PC-3 (cell line): ENCODE measurements around the gene LAMA2.

Source experiments
- EZH2 ChIP-seq: fragments of 300-600 bp; sonication (generic); IDR thresholded peaks from one replicate; pipeline ENCODE4 v1.6.1; 2017; ENCODE audit warnings: antibody characterized with exemption, mild to moderate bottlenecking, low read length; ENCODE audit not compliant: unreplicated experiment
- EZH2phosphoT487 ChIP-seq: fragments of 300-600 bp; sonication (generic); IDR thresholded peaks from 2 replicates; pipeline ENCODE4 v1.6.1; 2018; ENCODE audit warnings: mild to moderate bottlenecking, antibody characterized with exemption, low read length, borderline replicate concordance
- TF ChIP-seq, protein P1 (sequence below): fragments of 300-600 bp; sonication (generic); conservative IDR thresholded peaks from 2 replicates; pipeline ENCODE4 v1.5.1; 2017; ENCODE audit warnings: antibody characterized with exemption, low read depth, mild to moderate bottlenecking, low read length

DNA sequence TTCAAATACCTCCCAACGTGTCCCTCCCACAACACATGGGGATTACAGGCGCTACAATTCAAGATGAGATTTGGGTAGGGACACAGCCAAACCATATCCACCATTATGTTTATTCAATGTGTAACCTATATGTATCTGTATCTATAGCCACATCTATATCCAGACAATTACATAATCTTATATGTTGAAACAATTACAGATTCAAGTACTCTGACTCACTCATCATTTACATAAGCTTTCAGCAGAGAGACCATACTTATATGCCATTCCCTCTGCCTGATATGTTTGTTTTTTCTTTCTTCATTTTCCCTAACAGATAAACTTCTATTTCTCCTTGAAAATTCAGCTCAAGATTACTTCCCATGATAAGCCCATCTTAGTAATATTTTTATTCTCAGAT is 163.6 kb downstream of the LAMA2 start:
- TF ChIP-seq, protein P1, sequence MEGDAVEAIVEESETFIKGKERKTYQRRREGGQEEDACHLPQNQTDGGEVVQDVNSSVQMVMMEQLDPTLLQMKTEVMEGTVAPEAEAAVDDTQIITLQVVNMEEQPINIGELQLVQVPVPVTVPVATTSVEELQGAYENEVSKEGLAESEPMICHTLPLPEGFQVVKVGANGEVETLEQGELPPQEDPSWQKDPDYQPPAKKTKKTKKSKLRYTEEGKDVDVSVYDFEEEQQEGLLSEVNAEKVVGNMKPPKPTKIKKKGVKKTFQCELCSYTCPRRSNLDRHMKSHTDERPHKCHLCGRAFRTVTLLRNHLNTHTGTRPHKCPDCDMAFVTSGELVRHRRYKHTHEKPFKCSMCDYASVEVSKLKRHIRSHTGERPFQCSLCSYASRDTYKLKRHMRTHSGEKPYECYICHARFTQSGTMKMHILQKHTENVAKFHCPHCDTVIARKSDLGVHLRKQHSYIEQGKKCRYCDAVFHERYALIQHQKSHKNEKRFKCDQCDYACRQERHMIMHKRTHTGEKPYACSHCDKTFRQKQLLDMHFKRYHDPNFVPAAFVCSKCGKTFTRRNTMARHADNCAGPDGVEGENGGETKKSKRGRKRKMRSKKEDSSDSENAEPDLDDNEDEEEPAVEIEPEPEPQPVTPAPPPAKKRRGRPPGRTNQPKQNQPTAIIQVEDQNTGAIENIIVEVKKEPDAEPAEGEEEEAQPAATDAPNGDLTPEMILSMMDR, result no peak
- TF ChIP-seq EZH2 (no peak), EZH2phosphoT487 (no peak)
